Sigmoid colon (tissue), 7 donors: Measurements from ENCODE around the gene MAML3. TPM values are rescaled to one million over a fixed set of nuclear protein-coding genes. Genes with fewer than 3 reads are reported as not detected.

Source experiments
- DNase-seq: peaks from one replicate; pipeline ENCODE4 v3.0.0-alpha.2; 2019
- H3K27ac ChIP-seq, 4 donors: fragments of 200-600 bp; sonication (generic); one replicate each; pipeline ENCODE4 v1.5.1; 2016 to 2019; ENCODE audit warnings: mild to moderate bottlenecking in 1 of 4
- H3K27me3 ChIP-seq, 3 donors: fragments of 200-600 bp; sonication (generic); one replicate each; pipeline ENCODE4 v1.5.1; 2019; ENCODE audit warnings: mild to moderate bottlenecking in 1 of 3
- H3K36me3 ChIP-seq, 4 donors: fragments of 200-600 bp; sonication (generic); one replicate each; pipeline ENCODE4 v1.5.1; 2016 to 2019
- H3K4me1 ChIP-seq, 4 donors: fragments of 200-600 bp; sonication (generic); one replicate each; pipeline ENCODE4 v1.5.1; 2017 to 2019
- H3K4me3 ChIP-seq, 4 donors: fragments of 200-600 bp; sonication (generic); one replicate each; pipeline ENCODE4 v1.5.1; 2017 to 2019; ENCODE audit warnings: mild to moderate bottlenecking in 2 of 4, moderate library complexity in 1 of 4
- H3K9me3 ChIP-seq, 4 donors: fragments of 200-600 bp in 3 of 4; sonication (generic) in 3 of 4; one replicate each; pipeline versions ENCODE4 v1.5.1 to v1.6.1; 2013 to 2019
- EP300 ChIP-seq, 4 donors: sonication (generic); formaldehyde crosslinking; IDR thresholded peaks; one replicate each; pipeline ENCODE4 v1.6.1; 2017; ENCODE audit warnings: antibody characterized with exemption in 4 of 4
- POLR2A ChIP-seq, 2 donors: fragments of 450-650 bp; IDR thresholded peaks; one replicate each; pipeline ENCODE4 v1.6.1; 2016; ENCODE audit warnings: antibody characterized with exemption in 2 of 2, mild to moderate bottlenecking in 2 of 2, moderate library complexity in 2 of 2
- POLR2AphosphoS5 ChIP-seq, 4 donors: sonication (generic); formaldehyde crosslinking; IDR thresholded peaks; one replicate each; pipeline ENCODE4 v1.6.1; 2017; ENCODE audit warnings: antibody characterized with exemption in 4 of 4
- WGBS, 2 donors: extraction: QIAGEN DNeasy Blood & Tissue Kit; methylation state at CpG; one replicate each; pipeline ENCODE4 v1.1.7; 2013; 5-methylcytosine and 5-hydroxymethylcytosine counted together
- intact Hi-C: fragments of 100-400 bp; cut with DNase I; formaldehyde crosslinking; loops from one replicate; pipeline ENCODE4 v1.15.1; 2023
- polyA plus RNA-seq, 3 donors: library from polyadenylated mRNA; stranded (reverse); fragments of 200-250 nt; gene quantifications; one replicate each; pipeline ENCODE4 v1.2.3, GENCODE V29; 2013
- total RNA-seq, 4 donors: library from RNA; depleted of rRNA; stranded (reverse); fragments of >200 nt; gene quantifications; one replicate each; pipeline ENCODE4 v1.1.0, GENCODE V29; 2016
- TF ChIP-seq, protein P1 (sequence below), 4 experiments: fragments of 450-650 bp in 3 of 4; fragments of 200-600 bp in 1 of 4; IDR thresholded peaks; one replicate each; pipeline ENCODE4 v1.5.1; 2016 to 2019; ENCODE audit warnings: antibody characterized with exemption in 4 of 4, mild to moderate bottlenecking in 3 of 4, moderate library complexity in 2 of 4
- donor health status: healthy with polysubstance abuse.
- donor health status: Bipolar disorder and iron deficiency.
- donor health status: healthy.

MAML3 gene
- total and polyA plus RNA-seq, 7 donors: 3.5 to 16.3 (median 5.4) TPM

DNA sequence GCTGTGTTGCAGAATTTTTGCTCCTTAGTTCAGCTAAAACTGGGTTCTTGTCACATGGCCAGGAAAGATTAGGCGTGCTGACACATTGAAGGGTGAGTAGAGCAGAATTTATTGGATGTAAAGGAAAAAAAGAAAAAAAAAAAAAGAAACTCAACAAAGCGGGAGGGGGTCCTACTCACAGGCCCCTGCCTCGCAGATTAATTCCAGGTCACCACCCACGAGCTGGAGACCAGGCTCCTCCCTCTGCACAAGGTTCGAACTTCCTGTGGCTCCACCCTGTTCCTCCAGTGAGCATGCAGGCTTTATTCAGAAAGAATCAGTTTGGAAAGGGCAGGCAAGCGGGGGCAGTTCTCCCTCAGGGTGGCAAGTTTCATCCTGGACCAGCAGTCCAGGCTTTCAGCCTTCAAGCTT is 471.2 kb downstream of the MAML3 start:
- intact Hi-C loops: no loop called here
- Histone ChIP-seq H3K4me3 (no peak overlapping the region), H3K27me3 (no peaks in the 10 kb centered on the region), H3K27ac (no peak overlapping the region), H3K4me1 (peaks cover 0 to 26% (median 3%) of the 10 kb centered on the region in 4 donors), H3K36me3 (peaks cover 0 to 24% (median 11%) of the 10 kb centered on the region in 4 donors), H3K9me3 (no peaks in the 10 kb centered on the region)
- TF ChIP-seq, protein P1, sequence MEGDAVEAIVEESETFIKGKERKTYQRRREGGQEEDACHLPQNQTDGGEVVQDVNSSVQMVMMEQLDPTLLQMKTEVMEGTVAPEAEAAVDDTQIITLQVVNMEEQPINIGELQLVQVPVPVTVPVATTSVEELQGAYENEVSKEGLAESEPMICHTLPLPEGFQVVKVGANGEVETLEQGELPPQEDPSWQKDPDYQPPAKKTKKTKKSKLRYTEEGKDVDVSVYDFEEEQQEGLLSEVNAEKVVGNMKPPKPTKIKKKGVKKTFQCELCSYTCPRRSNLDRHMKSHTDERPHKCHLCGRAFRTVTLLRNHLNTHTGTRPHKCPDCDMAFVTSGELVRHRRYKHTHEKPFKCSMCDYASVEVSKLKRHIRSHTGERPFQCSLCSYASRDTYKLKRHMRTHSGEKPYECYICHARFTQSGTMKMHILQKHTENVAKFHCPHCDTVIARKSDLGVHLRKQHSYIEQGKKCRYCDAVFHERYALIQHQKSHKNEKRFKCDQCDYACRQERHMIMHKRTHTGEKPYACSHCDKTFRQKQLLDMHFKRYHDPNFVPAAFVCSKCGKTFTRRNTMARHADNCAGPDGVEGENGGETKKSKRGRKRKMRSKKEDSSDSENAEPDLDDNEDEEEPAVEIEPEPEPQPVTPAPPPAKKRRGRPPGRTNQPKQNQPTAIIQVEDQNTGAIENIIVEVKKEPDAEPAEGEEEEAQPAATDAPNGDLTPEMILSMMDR (IDR thresholded peaks at IDR 0.05): no peak
- TF ChIP-seq EP300 (IDR thresholded peaks at IDR 0.05) (no peak), POLR2A (IDR thresholded peaks at IDR 0.05) (no peak), POLR2AphosphoS5 (IDR thresholded peaks at IDR 0.05) (no peak)
- WGBS, 2 donors: 40 to 67% methylated on average over 6 of the region's 6 CpGs
- no peak for DNase-seq

DNA sequence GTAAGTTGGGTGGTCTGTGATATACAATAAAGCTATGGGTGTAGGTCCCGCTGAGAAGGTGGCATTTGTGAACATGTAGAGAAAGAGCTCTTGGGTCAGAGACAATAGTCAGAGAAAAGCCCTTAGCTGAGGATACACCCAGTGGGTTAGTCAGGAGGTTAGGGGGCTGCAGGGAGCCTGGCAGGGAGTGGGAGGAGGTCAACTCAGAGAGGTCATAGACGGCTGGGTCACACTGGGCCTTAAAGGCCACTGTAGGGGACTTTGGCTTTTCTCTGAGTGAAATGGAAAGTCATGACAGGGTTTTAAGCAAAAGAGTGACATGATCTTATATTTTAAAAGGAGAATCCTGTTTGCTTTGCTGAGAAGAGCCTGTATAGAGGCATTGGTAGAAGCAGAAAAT is 471.7 kb downstream of the MAML3 start:
- Histone ChIP-seq H3K4me3 (no peak overlapping the region), H3K9me3 (no peaks in the 10 kb centered on the region), H3K27me3 (no peaks in the 10 kb centered on the region), H3K27ac (no peak overlapping the region), H3K36me3 (peaks cover 0 to 24% (median 11%) of the 10 kb centered on the region in 4 donors), H3K4me1 (peaks cover 0 to 26% (median 3%) of the 10 kb centered on the region in 4 donors)
- 84 to 92% methylated on average over 2 of the region's 2 CpGs for WGBS, 2 donors
- TF ChIP-seq EP300 (IDR thresholded peaks at IDR 0.05) (no peak), POLR2A (IDR thresholded peaks at IDR 0.05) (no peak), POLR2AphosphoS5 (IDR thresholded peaks at IDR 0.05) (no peak)
- TF ChIP-seq, protein P1 (IDR thresholded peaks at IDR 0.05): no peak
- intact Hi-C loops: no loop called here
- no peak for DNase-seq

DNA sequence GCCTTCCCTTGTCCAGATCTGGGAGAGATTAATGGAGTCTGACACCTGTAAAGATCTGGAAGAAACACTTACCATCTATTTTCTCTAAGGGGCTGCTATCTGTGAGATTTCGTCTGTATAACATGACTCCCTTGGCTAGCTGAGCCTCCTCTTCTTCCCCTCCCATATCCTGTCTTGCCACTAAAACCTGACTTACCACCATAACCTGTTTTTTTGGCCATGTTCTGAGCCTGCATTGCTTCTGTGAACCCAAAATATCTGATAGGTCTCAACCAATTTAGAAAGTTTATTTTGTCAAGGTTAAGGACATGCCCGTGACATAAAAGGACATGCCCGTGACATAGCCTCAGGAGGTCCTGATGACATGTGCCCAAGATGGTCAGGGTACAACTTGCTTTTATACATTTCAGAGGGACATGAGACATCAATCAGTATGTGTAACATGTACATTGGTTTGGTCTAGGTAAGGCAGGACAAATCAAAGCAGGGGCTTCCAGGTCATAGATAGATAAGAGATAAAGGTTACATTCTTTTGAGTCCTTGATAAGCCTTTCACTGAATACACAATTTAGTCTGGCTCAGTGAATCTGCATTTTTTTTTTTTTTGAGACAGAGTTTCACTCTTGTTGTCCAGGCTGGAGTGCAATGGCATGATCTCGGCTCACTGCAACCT is 476.9 kb downstream of the MAML3 start:
- intact Hi-C loops: loop anchor here (1.0 kb wide), 1 partner anchor 39 kb away; no protein-coding TSS in a partner anchor
- Histone ChIP-seq H3K9me3 (no peaks in the 10 kb centered on the region), H3K36me3 (peaks cover 0 to 20% (median 8%) of the 10 kb centered on the region in 4 donors), H3K27ac (no peak overlapping the region), H3K4me3 (no peak overlapping the region), H3K4me1 (peaks cover 0 to 2% (median 0%) of the 10 kb centered on the region in 4 donors), H3K27me3 (no peaks in the 10 kb centered on the region)
- 89 to 92% methylated on average over 4 of the region's 4 CpGs for WGBS, 2 donors
- no peak for TF ChIP-seq EP300 (IDR thresholded peaks at IDR 0.05)
- TF ChIP-seq, protein P1 (IDR thresholded peaks at IDR 0.05): no peak
- no peak for TF ChIP-seq POLR2A (IDR thresholded peaks at IDR 0.05)
- no peak for TF ChIP-seq POLR2AphosphoS5 (IDR thresholded peaks at IDR 0.05)
- DNase-seq: no peak

DNA sequence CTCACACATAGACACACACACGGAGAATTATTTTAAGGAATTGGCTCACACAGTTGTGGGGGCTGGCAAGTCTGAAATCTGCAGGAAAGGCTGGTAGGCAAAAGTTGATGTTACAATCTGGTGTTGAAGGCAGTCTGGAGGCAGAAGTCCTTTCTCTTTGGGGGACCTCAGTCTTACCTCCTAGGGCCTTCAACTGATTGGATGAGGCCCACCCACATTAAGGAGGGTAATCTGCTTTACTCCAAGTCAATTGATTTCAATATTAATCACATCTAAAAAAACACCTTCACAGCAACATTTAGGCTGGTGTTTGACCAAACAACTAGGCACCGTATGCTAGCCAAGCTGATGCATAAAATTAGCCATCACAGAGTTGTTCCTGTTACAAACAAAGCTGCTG is 477.6 kb downstream of the MAML3 start:
- Histone ChIP-seq H3K4me1 (no peaks in the 10 kb centered on the region), H3K4me3 (no peak overlapping the region), H3K27me3 (no peaks in the 10 kb centered on the region), H3K9me3 (no peaks in the 10 kb centered on the region), H3K36me3 (peaks cover 0 to 20% (median 8%) of the 10 kb centered on the region in 4 donors), H3K27ac (no peak overlapping the region)
- intact Hi-C loops: loop anchor here (1.0 kb wide), 1 partner anchor 40 kb away; no protein-coding TSS in a partner anchor
- DNase-seq: no peak
- TF ChIP-seq, protein P1 (IDR thresholded peaks at IDR 0.05): no peak
- TF ChIP-seq EP300 (IDR thresholded peaks at IDR 0.05) (no peak), POLR2AphosphoS5 (IDR thresholded peaks at IDR 0.05) (no peak), POLR2A (IDR thresholded peaks at IDR 0.05) (no peak)
- 93 to 95% methylated on average over 2 of the region's 2 CpGs for WGBS, 2 donors
